B cell (primary cell): ENCODE results near the gene CDK5RAP3. TPM values are rescaled to one million over a fixed set of nuclear protein-coding genes. Genes with fewer than 3 reads are reported as not detected.

ENCODE experiments used
- ATAC-seq: fragments of 200-7000 bp; cut with Tn5 transposase; one replicate; pipeline ENCODE4 v1.10.0; 2021; ENCODE audit warnings: low read depth, mild to moderate bottlenecking, moderate number of reproducible peaks, moderate library complexity
- CTCF ChIA-PET: fragments of 350-600 bp; sonication (Branson Sonifier 250); formaldehyde crosslinking; loops from one replicate; lab custom pipeline; 2021; ENCODE audit warnings: antibody characterized with exemption, inconsistent platforms; lab: Charles Lee
- POLR2A ChIA-PET: fragments of 350-600 bp; sonication (Branson Sonifier 250); formaldehyde crosslinking; loops from one replicate; lab custom pipeline; 2021; ENCODE audit warnings: antibody characterized with exemption; lab: Charles Lee
- DNase-seq: peaks from one replicate; pipeline ENCODE4 v3.0.0; 2013
- H2AFZ ChIP-seq: 2 replicates; pipeline ENCODE4 v1.6.1; 2012; ENCODE audit warnings: mild to moderate bottlenecking, low read depth, low read length; ENCODE audit not compliant: insufficient read depth, poor library complexity, severe bottlenecking
- H3K27ac ChIP-seq, 2 donors: 1 replicate in 1 of 2; 2 replicates in 1 of 2; pipeline ENCODE4 v1.5.1; 2012 to 2013; ENCODE audit warnings: low read length in 2 of 2, mild to moderate bottlenecking in 2 of 2, moderate library complexity in 1 of 2
- H3K27me3 ChIP-seq, 4 experiments: fragments of 200-600 bp in 1 of 4; sonication (generic) in 1 of 4; replicated peaks in 1 of 4; 1 replicate in 2 of 4; 2 replicates in 2 of 4; pipeline versions ENCODE4 v1.6.1 to v1.7.0; 2013 to 2016; ENCODE audit warnings: low read length in 3 of 4, mild to moderate bottlenecking in 2 of 4, mixed read lengths in 1 of 4, moderate library complexity in 1 of 4; ENCODE audit not compliant: insufficient read depth in 4 of 4, control insufficient read depth in 3 of 4; ENCODE audit errors: control extremely low read depth in 1 of 4
- H3K36me3 ChIP-seq, 2 experiments: replicated peaks in 1 of 2; 1 replicate in 1 of 2; 2 replicates in 1 of 2; pipeline versions ENCODE4 v1.6.1 to v1.7.1; 2013; ENCODE audit warnings: low read length in 1 of 2; ENCODE audit not compliant: insufficient read depth in 2 of 2, control insufficient read depth in 1 of 2; ENCODE audit errors: control extremely low read depth in 1 of 2, extremely low read depth in 1 of 2
- H3K4me1 ChIP-seq, 2 donors: fragments of 200-600 bp in 1 of 2; sonication (generic) in 1 of 2; 1 replicate in 1 of 2; 2 replicates in 1 of 2; pipeline versions ENCODE4 v1.5.1 to v1.6.1; 2013 to 2017; ENCODE audit warnings: low read length in 2 of 2; ENCODE audit not compliant: control insufficient read depth in 2 of 2, insufficient read depth in 2 of 2
- H3K4me2 ChIP-seq: replicated peaks from 2 replicates; pipeline ENCODE3; 2012; ENCODE audit warnings: mild to moderate bottlenecking, low read depth, low read length; ENCODE audit not compliant: poor library complexity, severe bottlenecking
- H3K4me3 ChIP-seq, 5 experiments: fragments of 200-600 bp in 1 of 5; sonication (generic) in 1 of 5; 1 replicate in 3 of 5; 2 replicates in 2 of 5; pipeline versions ENCODE4 v1.5.1 to v1.7.0; 2011 to 2016; ENCODE audit warnings: low read length in 4 of 5, mild to moderate bottlenecking in 4 of 5, low read depth in 2 of 5, control low read depth in 1 of 5, moderate library complexity in 1 of 5; ENCODE audit not compliant: insufficient read depth in 1 of 5; ENCODE audit errors: control extremely low read depth in 1 of 5, extremely low read depth in 1 of 5
- H3K79me2 ChIP-seq: fragments of 200-600 bp; sonication (generic); one replicate; pipeline ENCODE4 v1.6.0; 2016; ENCODE audit warnings: low read length; ENCODE audit not compliant: control insufficient read depth, insufficient read depth
- H3K9ac ChIP-seq: fragments of 200-600 bp; sonication (generic); 2 replicates; pipeline ENCODE4 v1.6.1; 2017; ENCODE audit warnings: mild to moderate bottlenecking, low read length, moderate library complexity
- H3K9me3 ChIP-seq, 3 donors: one replicate each; pipeline versions ENCODE4 v1.6.1 to v1.7.1; 2013; ENCODE audit warnings: low read length in 2 of 3; ENCODE audit not compliant: control insufficient read depth in 2 of 3, insufficient read depth in 1 of 3; ENCODE audit errors: control extremely low read depth in 1 of 3
- H4K20me1 ChIP-seq: 2 replicates; pipeline ENCODE4 v1.6.0; 2012; ENCODE audit warnings: mild to moderate bottlenecking, low read length; ENCODE audit not compliant: insufficient read depth, control insufficient read depth, poor library complexity, severe bottlenecking
- H3K27ac Mint-ChIP-seq: one replicate; pipeline ENCODE4 v1.8.0; 2021; ENCODE audit warnings: mixed read lengths
- H3K27me3 Mint-ChIP-seq: one replicate; pipeline ENCODE4 v1.8.0; 2021; ENCODE audit warnings: mixed read lengths
- H3K4me1 Mint-ChIP-seq: one replicate; pipeline ENCODE4 v1.8.0; 2021; ENCODE audit warnings: mixed read lengths
- H3K4me3 Mint-ChIP-seq: one replicate; pipeline ENCODE4 v1.8.0; 2021; ENCODE audit warnings: mixed read lengths
- H3K9me3 Mint-ChIP-seq: one replicate; pipeline ENCODE4 v1.8.0; 2022; ENCODE audit warnings: mixed read lengths; ENCODE audit not compliant: insufficient read depth
- CTCF ChIP-seq: fragments of 200-600 bp; IDR thresholded peaks from one replicate; pipeline ENCODE4 v1.8.0; 2022; ENCODE audit warnings: antibody characterized with exemption, mild to moderate bottlenecking
- EZH2 ChIP-seq: IDR thresholded peaks from 2 replicates; pipeline ENCODE4 v1.6.1; 2012; ENCODE audit warnings: borderline replicate concordance, low read depth, mild to moderate bottlenecking, moderate library complexity, low read length; ENCODE audit not compliant: insufficient read depth, poor library complexity, severe bottlenecking
- WGBS: methylation state at CpG from one replicate; pipeline ENCODE4 v1.1.5; 2013; ENCODE audit warnings: missing lambda C conversion rate; ENCODE audit not compliant: insufficient coverage; 5-methylcytosine and 5-hydroxymethylcytosine counted together
- intact Hi-C: fragments of 100-400 bp; cut with micrococcal nuclease; formaldehyde crosslinking; loops from one replicate; pipeline ENCODE4 v1.10.0; 2022
- polyA plus RNA-seq: library from polyadenylated mRNA; depleted of rRNA; stranded (reverse); fragments of >200 nt; gene quantifications from 2 replicates; pipeline ENCODE4 v1.2.3, GENCODE V29; 2012
- total RNA-seq, 2 donors: library from RNA; stranded (reverse); fragments of 120-200 nt in 1 of 2; gene quantifications; 1 replicate in 1 of 2; 2 replicates in 1 of 2; pipeline versions ENCODE4 v1.2.3 to v1.2.4, GENCODE V29; 2013 to 2022

CDK5RAP3 gene
- total and polyA plus RNA-seq, 2 donors (not counting 1 experiment from before 2014, with no cell fraction given): 417 to 728 TPM

- peak overlapping the region; percentile 19 for H3K4me3 Mint-ChIP-seq
- peaks cover 13 to 23% of the 10 kb centered on the region in 2 donors for H3K4me1 ChIP-seq
- intact Hi-C loops: loop anchor here (1.0 to 2.0 kb wide), 4 partner anchors 9 to 124 kb away; partner anchors contain the start of gene PNPO
- ATAC-seq (no peak), DNase-seq (peak; percentile 37)
- WGBS: 41% methylated on average over 2 of the region's 3 CpGs
- H3K4me3 ChIP-seq: no peak overlapping the region
- H3K27ac Mint-ChIP-seq: peak overlapping the region; percentile 66
- POLR2A ChIA-PET: interaction anchor here (2.2 kb wide), 1 partner anchor 21 kb away, joined by 6 read pairs; the partner anchor contains the start of gene CDK5RAP3
- H3K27ac ChIP-seq: peak overlapping the region in 1 of 2 donors; percentile 63
- H3K27me3 ChIP-seq: no peaks in the 10 kb centered on the region
- CTCF ChIA-PET: interaction anchor here (0.6 to 10.4 kb wide), 29 partner anchors 9 to 575 kb away, joined by 3 to 155 read pairs (median 5); partner anchors contain the start of genes CDK5RAP3, OSBPL7 and PNPO
- H3K36me3 ChIP-seq: peaks cover 0 to 21% of the 10 kb centered on the region in 2 experiments
- H3K9ac ChIP-seq: no peak overlapping the region
- no peaks in the 10 kb centered on the region for H3K79me2 ChIP-seq
- H3K4me2 ChIP-seq: peak overlapping the region; percentile 75
- no peaks in the 10 kb centered on the region for H3K9me3 Mint-ChIP-seq
- no peaks in the 10 kb centered on the region for H4K20me1 ChIP-seq
- TF ChIP-seq EZH2: no peak
- TF ChIP-seq CTCF: no peak
- peaks cover 23% of the 10 kb centered on the region for H3K4me1 Mint-ChIP-seq
- no peaks in the 10 kb centered on the region for H3K9me3 ChIP-seq
- peak overlapping the region; percentile 84 for H2AFZ ChIP-seq
- no peaks in the 10 kb centered on the region for H3K27me3 Mint-ChIP-seq
Observed at GRCh38 chr17:47949946-47950345, 21.0 kb upstream of the CDK5RAP3 start.

GRCh38 chr17:47950448-47950847 lies 20.5 kb upstream of the CDK5RAP3 start:
- H3K79me2 ChIP-seq: no peaks in the 10 kb centered on the region
- H3K36me3 ChIP-seq: peaks cover 0 to 16% of the 10 kb centered on the region in 2 experiments
- H3K27me3 ChIP-seq: no peaks in the 10 kb centered on the region
- TF ChIP-seq EZH2 (no peak), CTCF (no peak)
- H3K4me2 ChIP-seq: no peak overlapping the region
- H3K9me3 ChIP-seq: no peaks in the 10 kb centered on the region
- Mint-ChIP-seq H3K4me3 (no peak overlapping the region), H3K27me3 (no peaks in the 10 kb centered on the region), H3K4me1 (peaks cover 18% of the 10 kb centered on the region), H3K27ac (peak overlapping the region; percentile 6), H3K9me3 (no peaks in the 10 kb centered on the region)
- no peak overlapping the region for H2AFZ ChIP-seq
- DNase-seq: no peak
- no peaks in the 10 kb centered on the region for H4K20me1 ChIP-seq
- CTCF ChIA-PET: interaction anchor here (0.7 to 10.4 kb wide), 22 partner anchors 10 to 180 kb away, joined by 3 to 155 read pairs (median 6); partner anchors contain the start of genes CDK5RAP3 and PNPO
- H3K4me1 ChIP-seq: peaks cover 13 to 18% of the 10 kb centered on the region in 2 donors
- no peak overlapping the region for H3K27ac ChIP-seq
- 87% methylated on average over 3 of the region's 4 CpGs for WGBS
- intact Hi-C loops: no loop called here
- no peak overlapping the region for H3K9ac ChIP-seq
- POLR2A ChIA-PET: interaction anchor here (0.8 to 2.2 kb wide), 2 partner anchors 9 to 20 kb away, joined by 3 to 6 read pairs; partner anchors contain the start of genes CDK5RAP3 and PNPO
- no peak for ATAC-seq
- H3K4me3 ChIP-seq: no peak overlapping the region
